NCI-H2107 (cell line): ENCODE data around the gene CD276.
"Not testable (repeated sequence)": the region's sequence is repeated elsewhere in the genome, so short reads cannot be mapped to it uniquely, and the experiment has no call there.

Experiments used
- DNase-seq: peaks from one replicate; lab custom pipeline; 2025; lab: John Stamatoyannopoulos, UW

Gene CD276

GRCh38 chr15:73710321-73710720 is 26.1 kb downstream of the CD276 start:
- no peak for DNase-seq

- no peak for DNase-seq
Measured at GRCh38 chr15:73711526-73711925, 27.3 kb downstream of the CD276 start.

- no peak for DNase-seq
Measured at GRCh38 chr15:73712107-73712506, 27.9 kb downstream of the CD276 start.

GRCh38 chr15:73714695-73715301 is 30.6 kb downstream of the CD276 start:
- no peak for DNase-seq

GRCh38 chr15:73715417-73715816 is 31.2 kb downstream of the CD276 start:
- no peak for DNase-seq

GRCh38 chr15:73716417-73716816 is 32.2 kb downstream of the CD276 start:
- peak; percentile 17 for DNase-seq

- no peak for DNase-seq
Measured at GRCh38 chr15:73717206-73717605, 33.0 kb downstream of the CD276 start.

- no peak for DNase-seq
Measured at GRCh38 chr15:73717802-73718201, 33.6 kb downstream of the CD276 start.

GRCh38 chr15:73718694-73719093 is 34.5 kb downstream of the CD276 start:
- DNase-seq, result no peak

GRCh38 chr15:73722425-73722824 is 38.2 kb downstream of the CD276 start:
- no peak for DNase-seq

GRCh38 chr15:73723191-73723590 is 39.0 kb downstream of the CD276 start:
- no peak for DNase-seq

GRCh38 chr15:73724212-73724611 is 40.0 kb downstream of the CD276 start:
- no peak for DNase-seq

- DNase-seq, result no peak
Measured at GRCh38 chr15:73727330-73727976, 43.3 kb downstream of the CD276 start.

- DNase-seq, result not testable (repeated sequence)
Measured at GRCh38 chr15:73732051-73732450, 47.9 kb downstream of the CD276 start.

- no peak for DNase-seq
Measured at GRCh38 chr15:73732930-73733329, 48.7 kb downstream of the CD276 start.

GRCh38 chr15:73737535-73737934 is 53.4 kb downstream of the CD276 start:
- no peak for DNase-seq

GRCh38 chr15:73740152-73741048 is 56.2 kb downstream of the CD276 start:
- DNase-seq, result no peak

GRCh38 chr15:73741321-73741836 is 57.2 kb downstream of the CD276 start:
- no peak for DNase-seq

- DNase-seq, result no peak
Measured at GRCh38 chr15:73744293-73744692, 60.1 kb downstream of the CD276 start.

GRCh38 chr15:73745073-73745472 is 60.9 kb downstream of the CD276 start:
- no peak for DNase-seq

- no peak for DNase-seq
Measured at GRCh38 chr15:73746261-73746660, 62.1 kb downstream of the CD276 start.

GRCh38 chr15:73746883-73747282 is 62.7 kb downstream of the CD276 start:
- no peak for DNase-seq
